ENCODE measurements around the gene BCR.

DNA sequence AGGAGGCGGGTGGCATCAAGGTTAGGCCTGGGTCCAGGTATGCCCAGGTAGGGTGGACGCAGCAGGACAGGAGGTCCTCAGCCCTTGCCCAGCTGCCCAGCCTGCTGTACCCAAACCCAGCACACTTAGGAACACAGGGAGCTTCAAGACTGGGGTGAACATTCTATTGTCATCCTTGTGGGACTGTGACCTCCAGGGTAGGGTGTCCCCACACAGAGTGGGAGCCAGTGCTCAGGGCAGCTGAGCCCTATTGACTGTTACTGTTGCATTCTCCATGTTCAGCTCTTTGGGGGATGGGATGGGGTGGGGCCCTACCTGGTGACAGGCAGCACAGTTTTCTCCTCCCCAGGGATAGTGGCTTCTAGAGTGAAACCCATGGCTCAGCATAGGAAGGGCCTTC, 106.0 kb downstream of the BCR start:
- TF ChIP-seq, protein P1, sequence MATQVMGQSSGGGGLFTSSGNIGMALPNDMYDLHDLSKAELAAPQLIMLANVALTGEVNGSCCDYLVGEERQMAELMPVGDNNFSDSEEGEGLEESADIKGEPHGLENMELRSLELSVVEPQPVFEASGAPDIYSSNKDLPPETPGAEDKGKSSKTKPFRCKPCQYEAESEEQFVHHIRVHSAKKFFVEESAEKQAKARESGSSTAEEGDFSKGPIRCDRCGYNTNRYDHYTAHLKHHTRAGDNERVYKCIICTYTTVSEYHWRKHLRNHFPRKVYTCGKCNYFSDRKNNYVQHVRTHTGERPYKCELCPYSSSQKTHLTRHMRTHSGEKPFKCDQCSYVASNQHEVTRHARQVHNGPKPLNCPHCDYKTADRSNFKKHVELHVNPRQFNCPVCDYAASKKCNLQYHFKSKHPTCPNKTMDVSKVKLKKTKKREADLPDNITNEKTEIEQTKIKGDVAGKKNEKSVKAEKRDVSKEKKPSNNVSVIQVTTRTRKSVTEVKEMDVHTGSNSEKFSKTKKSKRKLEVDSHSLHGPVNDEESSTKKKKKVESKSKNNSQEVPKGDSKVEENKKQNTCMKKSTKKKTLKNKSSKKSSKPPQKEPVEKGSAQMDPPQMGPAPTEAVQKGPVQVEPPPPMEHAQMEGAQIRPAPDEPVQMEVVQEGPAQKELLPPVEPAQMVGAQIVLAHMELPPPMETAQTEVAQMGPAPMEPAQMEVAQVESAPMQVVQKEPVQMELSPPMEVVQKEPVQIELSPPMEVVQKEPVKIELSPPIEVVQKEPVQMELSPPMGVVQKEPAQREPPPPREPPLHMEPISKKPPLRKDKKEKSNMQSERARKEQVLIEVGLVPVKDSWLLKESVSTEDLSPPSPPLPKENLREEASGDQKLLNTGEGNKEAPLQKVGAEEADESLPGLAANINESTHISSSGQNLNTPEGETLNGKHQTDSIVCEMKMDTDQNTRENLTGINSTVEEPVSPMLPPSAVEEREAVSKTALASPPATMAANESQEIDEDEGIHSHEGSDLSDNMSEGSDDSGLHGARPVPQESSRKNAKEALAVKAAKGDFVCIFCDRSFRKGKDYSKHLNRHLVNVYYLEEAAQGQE (IDR thresholded peaks at IDR 0.05; ENCODE audit: insufficient replicate concordance, low read depth) = no peak
- TF ChIP-seq CTCF (IDR thresholded peaks at IDR 0.05; ENCODE audit: insufficient read depth, low read length) (no peak), SPI1 (IDR thresholded peaks at IDR 0.05; ENCODE audit: borderline replicate concordance, low read depth) (no peak), POLR2AphosphoS5 (IDR thresholded peaks at IDR 0.05; ENCODE audit: low read depth) (no peak), GABPA (IDR thresholded peaks at IDR 0.05; ENCODE audit: low read depth) (no peak)
